HepG2 (cell line): ENCODE data around the gene PSMC3IP. TPM values are rescaled to one million over a fixed set of nuclear protein-coding genes. Genes with fewer than 3 reads are reported as not detected.
A peak's percentile ranks its signal among the peaks of the same experiment; 100 is the strongest.

ENCODE experiments used
- ARNTL ChIP-seq: sonication (generic); formaldehyde crosslinking; IDR thresholded peaks from 2 replicates; pipeline ENCODE4 v1.4.0; 2020; ENCODE audit warnings: mild to moderate bottlenecking, missing genetic modification reagents
- ATF1 ChIP-seq: IDR thresholded peaks from 2 replicates; pipeline ENCODE4 v1.6.1; 2016; ENCODE audit warnings: mild to moderate bottlenecking, control low read depth
- GATAD1 ChIP-seq: IDR thresholded peaks from 2 replicates; pipeline ENCODE4 v1.6.1; 2016; ENCODE audit warnings: missing genetic modification reagents, missing compliant biosample characterization
- HMGA1 ChIP-seq: sonication (generic); formaldehyde crosslinking; conservative IDR thresholded peaks from 2 replicates; pipeline ENCODE4 v1.4.0; 2020; ENCODE audit warnings: missing genetic modification reagents
- KLF13 ChIP-seq: sonication (generic); formaldehyde crosslinking; IDR thresholded peaks from 2 replicates; pipeline ENCODE4 v1.4.0; 2020; ENCODE audit warnings: mild to moderate bottlenecking, missing genetic modification reagents
- MEF2D ChIP-seq: sonication (generic); formaldehyde crosslinking; IDR thresholded peaks from 2 replicates; pipeline ENCODE4 v1.5.1; 2020; ENCODE audit warnings: mild to moderate bottlenecking, missing genetic modification reagents
- PHF8 ChIP-seq: sonication (generic); formaldehyde crosslinking; IDR thresholded peaks from 2 replicates; pipeline ENCODE4 v1.5.0; 2020; ENCODE audit warnings: missing genetic modification reagents
- PRPF4 ChIP-seq: fragments of 200-400 bp; formaldehyde crosslinking; IDR thresholded peaks from 2 replicates; pipeline ENCODE4 v1.6.1; 2016; ENCODE audit warnings: low read length, low read depth; ENCODE audit not compliant: poor library complexity, severe bottlenecking
- TOPORS ChIP-seq: sonication (generic); formaldehyde crosslinking; IDR thresholded peaks from 2 replicates; pipeline ENCODE4 v1.8.0; 2023; ENCODE audit warnings: mild to moderate bottlenecking, missing genetic modification reagents
- ZBTB20 ChIP-seq: sonication (generic); formaldehyde crosslinking; IDR thresholded peaks from 2 replicates; pipeline ENCODE4 v1.8.1; 2023; ENCODE audit warnings: missing genetic modification reagents, low read depth, mild to moderate bottlenecking, borderline replicate concordance
- ZNF33A ChIP-seq: sonication (generic); formaldehyde crosslinking; IDR thresholded peaks from 2 replicates; pipeline ENCODE4 v1.5.1; 2020; ENCODE audit warnings: missing genetic modification reagents, mild to moderate bottlenecking, moderate library complexity, borderline replicate concordance
- ZNF670 ChIP-seq: sonication (generic); formaldehyde crosslinking; IDR thresholded peaks from 2 replicates; pipeline ENCODE4 v1.8.0; 2022; ENCODE audit warnings: mild to moderate bottlenecking, missing genetic modification reagents, borderline replicate concordance
- polyA plus RNA-seq, 8 experiments: library from polyadenylated mRNA; depleted of rRNA in 3 of 8; stranded (reverse) in 7 of 8; unstranded in 1 of 8; fragments of >200 nt; fragmentation: Illumina TruSeq in 4 of 8; extraction: Trizol in 4 of 8; gene quantifications; 2 replicates each; pipeline versions ENCODE4 v1.2.1 to v1.2.3, GENCODE V29; 2011 to 2016; ENCODE audit warnings: low read depth in 4 of 8, missing spikeins in 1 of 8, mixed read lengths in 1 of 8; ENCODE audit not compliant: insufficient read depth in 1 of 8
- total RNA-seq, 5 experiments: library from RNA; depleted of rRNA; stranded (reverse); fragments of >200 nt; fragmentation: Illumina TruSeq; extraction: Trizol; gene quantifications; 2 replicates each; pipeline ENCODE4 v1.2.3, GENCODE V29; 2016; ENCODE audit warnings: low read depth in 1 of 5
- TF ChIP-seq, protein P1 (sequence below): sonication (generic); formaldehyde crosslinking; IDR thresholded peaks from 2 replicates; pipeline ENCODE4 v1.5.1; 2020; ENCODE audit warnings: missing genetic modification reagents, mild to moderate bottlenecking, borderline replicate concordance
- TF ChIP-seq, protein P2 (sequence below): IDR thresholded peaks from 2 replicates; pipeline ENCODE4 v1.6.1; 2016; ENCODE audit warnings: missing compliant biosample characterization, missing genetic modification reagents, borderline replicate concordance
- TF ChIP-seq, protein P3 (sequence below): sonication (generic); formaldehyde crosslinking; IDR thresholded peaks from 2 replicates; pipeline ENCODE4 v1.5.1; 2020; ENCODE audit warnings: missing genetic modification reagents, mild to moderate bottlenecking, borderline replicate concordance
- TF ChIP-seq, protein P4 (sequence below): sonication (generic); formaldehyde crosslinking; IDR thresholded peaks from 2 replicates; pipeline ENCODE4 v1.8.0; 2022; ENCODE audit warnings: mild to moderate bottlenecking, missing genetic modification reagents, moderate library complexity
- TF ChIP-seq, protein P5 (sequence below): sonication (generic); formaldehyde crosslinking; IDR thresholded peaks from 2 replicates; pipeline ENCODE4 v1.4.0; 2020; ENCODE audit warnings: mild to moderate bottlenecking, missing genetic modification reagents
- TF ChIP-seq, protein P6 (sequence below): sonication (generic); formaldehyde crosslinking; IDR thresholded peaks from 2 replicates; pipeline ENCODE4 v1.4.0; 2020; ENCODE audit warnings: mild to moderate bottlenecking, missing genetic modification reagents

Gene PSMC3IP
- total and polyA plus RNA-seq, 2 of the 13 experiments (the other 11 are each of a cell fraction or from before 2014, with no cell fraction given): 6.5 to 22.4 TPM

DNA sequence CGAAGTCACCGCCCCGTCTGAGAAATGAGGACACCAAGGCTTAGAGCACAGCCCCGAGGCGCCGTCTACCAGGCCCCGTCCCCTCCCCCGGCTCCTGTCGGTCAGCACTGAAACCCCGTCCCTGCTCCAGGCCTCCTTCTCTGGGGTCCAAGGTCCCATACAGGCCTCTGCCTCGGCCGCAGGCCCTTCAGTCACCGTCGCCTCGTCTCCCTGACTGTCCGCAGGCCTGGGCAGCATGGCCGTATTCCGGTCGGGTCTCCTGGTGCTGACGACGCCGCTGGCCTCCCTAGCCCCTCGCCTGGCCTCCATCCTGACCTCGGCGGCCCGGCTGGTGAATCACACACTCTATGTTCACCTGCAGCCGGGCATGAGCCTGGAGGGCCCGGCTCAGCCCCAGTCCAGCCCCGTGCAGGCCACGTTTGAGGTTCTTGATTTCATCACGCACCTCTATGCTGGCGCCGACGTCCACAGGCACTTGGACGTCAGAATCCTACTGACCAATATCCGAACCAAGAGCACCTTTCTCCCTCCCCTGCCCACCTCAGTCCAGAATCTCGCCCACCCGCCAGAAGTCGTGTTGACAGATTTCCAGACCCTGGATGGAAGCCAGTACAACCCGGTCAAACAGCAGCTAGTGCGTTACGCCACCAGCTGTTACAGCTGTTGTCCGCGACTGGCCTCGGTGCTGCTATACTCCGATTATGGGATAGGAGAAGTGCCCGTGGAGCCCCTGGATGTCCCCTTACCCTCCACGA, 15.0 kb downstream of the PSMC3IP start (continued):
- no peak; the same call in 1 of the 2 replicates for TF ChIP-seq ZNF670 (CRISPR knock-in tag)
- TF ChIP-seq, protein P1, sequence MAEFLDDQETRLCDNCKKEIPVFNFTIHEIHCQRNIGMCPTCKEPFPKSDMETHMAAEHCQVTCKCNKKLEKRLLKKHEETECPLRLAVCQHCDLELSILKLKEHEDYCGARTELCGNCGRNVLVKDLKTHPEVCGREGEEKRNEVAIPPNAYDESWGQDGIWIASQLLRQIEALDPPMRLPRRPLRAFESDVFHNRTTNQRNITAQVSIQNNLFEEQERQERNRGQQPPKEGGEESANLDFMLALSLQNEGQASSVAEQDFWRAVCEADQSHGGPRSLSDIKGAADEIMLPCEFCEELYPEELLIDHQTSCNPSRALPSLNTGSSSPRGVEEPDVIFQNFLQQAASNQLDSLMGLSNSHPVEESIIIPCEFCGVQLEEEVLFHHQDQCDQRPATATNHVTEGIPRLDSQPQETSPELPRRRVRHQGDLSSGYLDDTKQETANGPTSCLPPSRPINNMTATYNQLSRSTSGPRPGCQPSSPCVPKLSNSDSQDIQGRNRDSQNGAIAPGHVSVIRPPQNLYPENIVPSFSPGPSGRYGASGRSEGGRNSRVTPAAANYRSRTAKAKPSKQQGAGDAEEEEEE: 0 out of 2 replicates have a peak, but pooled peaks have one; percentile 7
- no peak for TF ChIP-seq GATAD1
- TF ChIP-seq KLF13 (CRISPR knock-in tag): 0 out of 2 replicates have a peak, but pooled peaks have one; percentile 28
- TF ChIP-seq, protein P2, sequence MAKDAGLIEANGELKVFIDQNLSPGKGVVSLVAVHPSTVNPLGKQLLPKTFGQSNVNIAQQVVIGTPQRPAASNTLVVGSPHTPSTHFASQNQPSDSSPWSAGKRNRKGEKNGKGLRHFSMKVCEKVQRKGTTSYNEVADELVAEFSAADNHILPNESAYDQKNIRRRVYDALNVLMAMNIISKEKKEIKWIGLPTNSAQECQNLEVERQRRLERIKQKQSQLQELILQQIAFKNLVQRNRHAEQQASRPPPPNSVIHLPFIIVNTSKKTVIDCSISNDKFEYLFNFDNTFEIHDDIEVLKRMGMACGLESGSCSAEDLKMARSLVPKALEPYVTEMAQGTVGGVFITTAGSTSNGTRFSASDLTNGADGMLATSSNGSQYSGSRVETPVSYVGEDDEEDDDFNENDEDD (CRISPR knock-in tag): peak; percentile 11; the same call in 1 of the 2 replicates
- TF ChIP-seq, protein P3, sequence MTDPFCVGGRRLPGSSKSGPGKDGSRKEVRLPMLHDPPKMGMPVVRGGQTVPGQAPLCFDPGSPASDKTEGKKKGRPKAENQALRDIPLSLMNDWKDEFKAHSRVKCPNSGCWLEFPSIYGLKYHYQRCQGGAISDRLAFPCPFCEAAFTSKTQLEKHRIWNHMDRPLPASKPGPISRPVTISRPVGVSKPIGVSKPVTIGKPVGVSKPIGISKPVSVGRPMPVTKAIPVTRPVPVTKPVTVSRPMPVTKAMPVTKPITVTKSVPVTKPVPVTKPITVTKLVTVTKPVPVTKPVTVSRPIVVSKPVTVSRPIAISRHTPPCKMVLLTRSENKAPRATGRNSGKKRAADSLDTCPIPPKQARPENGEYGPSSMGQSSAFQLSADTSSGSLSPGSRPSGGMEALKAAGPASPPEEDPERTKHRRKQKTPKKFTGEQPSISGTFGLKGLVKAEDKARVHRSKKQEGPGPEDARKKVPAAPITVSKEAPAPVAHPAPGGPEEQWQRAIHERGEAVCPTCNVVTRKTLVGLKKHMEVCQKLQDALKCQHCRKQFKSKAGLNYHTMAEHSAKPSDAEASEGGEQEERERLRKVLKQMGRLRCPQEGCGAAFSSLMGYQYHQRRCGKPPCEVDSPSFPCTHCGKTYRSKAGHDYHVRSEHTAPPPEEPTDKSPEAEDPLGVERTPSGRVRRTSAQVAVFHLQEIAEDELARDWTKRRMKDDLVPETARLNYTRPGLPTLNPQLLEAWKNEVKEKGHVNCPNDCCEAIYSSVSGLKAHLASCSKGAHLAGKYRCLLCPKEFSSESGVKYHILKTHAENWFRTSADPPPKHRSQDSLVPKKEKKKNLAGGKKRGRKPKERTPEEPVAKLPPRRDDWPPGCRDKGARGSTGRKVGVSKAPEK (CRISPR knock-in tag): no peak
- TF ChIP-seq PRPF4: no peak
- TF ChIP-seq ZNF33A (CRISPR knock-in tag): no peak; the same call in 1 of the 2 replicates
- TF ChIP-seq, protein P4, sequence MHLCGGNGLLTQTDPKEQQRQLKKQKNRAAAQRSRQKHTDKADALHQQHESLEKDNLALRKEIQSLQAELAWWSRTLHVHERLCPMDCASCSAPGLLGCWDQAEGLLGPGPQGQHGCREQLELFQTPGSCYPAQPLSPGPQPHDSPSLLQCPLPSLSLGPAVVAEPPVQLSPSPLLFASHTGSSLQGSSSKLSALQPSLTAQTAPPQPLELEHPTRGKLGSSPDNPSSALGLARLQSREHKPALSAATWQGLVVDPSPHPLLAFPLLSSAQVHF (CRISPR knock-in tag): no peak
- peak; percentile 82 for TF ChIP-seq PHF8 (CRISPR knock-in tag)
- TF ChIP-seq, protein P5, sequence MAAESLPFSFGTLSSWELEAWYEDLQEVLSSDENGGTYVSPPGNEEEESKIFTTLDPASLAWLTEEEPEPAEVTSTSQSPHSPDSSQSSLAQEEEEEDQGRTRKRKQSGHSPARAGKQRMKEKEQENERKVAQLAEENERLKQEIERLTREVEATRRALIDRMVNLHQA (CRISPR knock-in tag): no peak
- TF ChIP-seq ATF1 (CRISPR knock-in tag): no peak
- 0 out of 2 replicates have a peak, but pooled peaks have one; percentile 13 for TF ChIP-seq ARNTL (CRISPR knock-in tag)
- no peak; the same call in 1 of the 2 replicates for TF ChIP-seq MEF2D (CRISPR knock-in tag)
- TF ChIP-seq ZBTB20: no peak
- TF ChIP-seq, protein P6, sequence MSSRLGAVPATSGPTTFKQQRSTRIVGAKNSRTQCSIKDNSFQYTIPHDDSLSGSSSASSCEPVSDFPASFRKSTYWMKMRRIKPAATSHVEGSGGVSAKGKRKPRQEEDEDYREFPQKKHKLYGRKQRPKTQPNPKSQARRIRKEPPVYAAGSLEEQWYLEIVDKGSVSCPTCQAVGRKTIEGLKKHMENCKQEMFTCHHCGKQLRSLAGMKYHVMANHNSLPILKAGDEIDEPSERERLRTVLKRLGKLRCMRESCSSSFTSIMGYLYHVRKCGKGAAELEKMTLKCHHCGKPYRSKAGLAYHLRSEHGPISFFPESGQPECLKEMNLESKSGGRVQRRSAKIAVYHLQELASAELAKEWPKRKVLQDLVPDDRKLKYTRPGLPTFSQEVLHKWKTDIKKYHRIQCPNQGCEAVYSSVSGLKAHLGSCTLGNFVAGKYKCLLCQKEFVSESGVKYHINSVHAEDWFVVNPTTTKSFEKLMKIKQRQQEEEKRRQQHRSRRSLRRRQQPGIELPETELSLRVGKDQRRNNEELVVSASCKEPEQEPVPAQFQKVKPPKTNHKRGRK (CRISPR knock-in tag): 0 out of 2 replicates have a peak, but pooled peaks have one; percentile 15
- no peak for TF ChIP-seq TOPORS (CRISPR knock-in tag)
- no peak for TF ChIP-seq HMGA1 (CRISPR knock-in tag)
